GM21786 (cell line): ENCODE data around the gene SRM.
"Not testable (repeated sequence)": the region's sequence is repeated elsewhere in the genome, so short reads cannot be mapped to it uniquely, and the experiment has no call there.

Experiments
- ATAC-seq: cut with Tn5 transposase; IDR thresholded peaks from one replicate; pipeline ENCODE4 v1.9.1; 2021; ENCODE audit not compliant: unreplicated experiment

The SRM gene

DNA sequence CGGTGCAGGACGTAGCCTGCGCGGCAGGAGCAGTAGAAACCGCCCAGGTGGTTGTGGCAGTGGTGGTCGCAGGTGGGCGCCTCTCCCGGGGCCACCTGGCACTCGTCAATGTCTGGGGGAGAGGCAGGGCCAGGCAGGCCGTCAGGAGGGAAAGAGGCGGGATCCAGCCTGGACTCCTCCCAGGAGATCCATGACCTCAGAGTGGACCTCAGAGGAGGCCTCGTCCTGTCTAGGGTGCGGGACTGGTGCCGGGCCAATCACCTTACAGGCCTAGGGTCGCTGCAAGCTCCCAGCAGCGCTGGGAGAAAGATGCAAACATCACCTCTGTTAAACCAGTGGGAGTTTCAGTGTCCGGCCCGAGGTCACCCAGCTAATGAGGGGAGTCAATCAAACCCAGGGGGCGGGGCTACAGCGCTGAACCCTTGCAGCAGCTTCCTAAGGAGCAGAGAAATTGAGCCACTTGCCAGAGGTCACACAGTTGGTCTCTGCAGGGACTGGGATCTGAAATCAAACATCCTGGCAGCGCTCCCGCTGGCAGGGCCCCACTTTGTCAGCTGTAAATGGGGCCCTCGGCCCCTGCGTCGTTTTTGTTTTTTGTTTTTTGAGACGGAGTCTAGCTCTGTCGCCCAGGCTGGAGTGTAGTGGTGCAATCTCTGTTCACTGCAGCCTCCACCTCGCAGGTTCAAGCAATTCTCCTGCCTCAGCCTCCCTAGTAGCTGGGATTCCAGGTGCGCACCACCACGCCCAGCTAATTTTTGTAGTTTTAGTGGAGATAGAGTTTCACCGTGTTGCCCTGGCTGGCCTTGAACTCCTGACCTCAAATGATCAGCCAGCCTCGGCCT lies 14.2 kb downstream of the SRM start:
- no peak for ATAC-seq

DNA sequence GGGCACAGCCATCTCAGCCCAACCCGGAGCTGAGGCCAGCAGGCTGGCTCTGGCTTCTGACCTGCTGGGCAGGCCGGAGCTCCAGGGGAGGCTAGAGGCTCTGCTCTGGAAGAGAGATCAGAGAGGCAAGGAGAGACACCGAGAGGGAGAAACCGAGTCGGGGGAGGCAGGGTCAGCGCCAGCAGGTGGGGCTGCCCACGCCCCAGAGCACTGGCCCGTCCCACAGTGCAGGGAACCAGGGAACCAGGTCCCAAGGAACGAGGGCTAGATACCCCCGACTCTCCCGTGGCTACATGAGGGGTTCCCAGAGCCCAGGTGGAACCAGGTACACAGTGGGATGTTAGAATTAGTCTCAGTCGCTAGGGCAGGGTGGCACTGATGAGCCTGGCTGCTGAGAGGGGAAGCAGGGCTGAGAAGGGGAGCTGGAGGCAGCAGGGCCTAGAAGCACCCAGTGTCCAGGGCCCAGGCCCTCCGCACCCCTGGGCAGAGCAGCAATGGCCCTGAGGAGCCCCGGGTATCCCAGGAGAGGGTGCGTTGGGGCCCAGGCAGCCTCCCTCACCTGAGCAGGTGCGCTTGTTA lies 14.9 kb downstream of the SRM start:
- ATAC-seq: no peak

DNA sequence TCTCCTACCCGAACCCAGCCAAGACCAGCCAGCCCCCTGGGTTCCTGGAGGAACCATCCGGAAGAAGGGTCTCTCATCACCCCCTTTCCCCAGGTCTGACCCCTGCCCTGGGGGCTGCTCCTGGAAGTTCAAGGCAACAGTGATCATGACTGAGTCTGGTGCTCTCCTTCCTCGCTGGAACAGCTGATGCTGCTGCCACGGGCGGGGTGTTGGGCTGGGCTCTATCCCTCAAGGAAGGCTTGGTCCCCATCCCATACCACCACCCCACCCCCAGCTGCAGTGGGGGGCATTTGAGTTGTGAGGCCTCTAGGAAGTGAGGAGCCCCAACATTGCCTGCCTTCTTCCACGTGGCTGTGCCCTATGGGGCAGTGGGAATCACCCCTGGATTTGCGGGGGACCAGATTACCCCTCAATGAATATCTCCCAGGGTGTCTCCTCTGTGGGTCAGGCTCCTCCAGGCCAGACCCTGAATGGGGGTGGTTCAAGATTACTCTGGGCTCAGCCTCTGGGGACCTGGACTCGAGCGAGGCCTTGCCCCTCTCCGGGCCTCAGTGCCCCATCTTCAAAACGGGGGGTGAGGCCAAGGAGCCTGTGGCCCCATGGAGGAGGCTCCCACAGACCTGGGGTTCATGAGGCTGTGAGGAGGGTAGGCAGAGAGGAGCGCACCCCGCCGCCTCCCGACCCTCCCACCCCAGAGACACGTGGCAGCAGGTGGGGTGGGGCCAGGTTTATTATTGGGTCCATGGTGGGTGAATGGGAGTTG lies 15.6 kb downstream of the SRM start:
- no peak for ATAC-seq

GRCh38 chr1:11042995-11043874 lies 16.6 kb downstream of the SRM start:
- no peak for ATAC-seq

DNA sequence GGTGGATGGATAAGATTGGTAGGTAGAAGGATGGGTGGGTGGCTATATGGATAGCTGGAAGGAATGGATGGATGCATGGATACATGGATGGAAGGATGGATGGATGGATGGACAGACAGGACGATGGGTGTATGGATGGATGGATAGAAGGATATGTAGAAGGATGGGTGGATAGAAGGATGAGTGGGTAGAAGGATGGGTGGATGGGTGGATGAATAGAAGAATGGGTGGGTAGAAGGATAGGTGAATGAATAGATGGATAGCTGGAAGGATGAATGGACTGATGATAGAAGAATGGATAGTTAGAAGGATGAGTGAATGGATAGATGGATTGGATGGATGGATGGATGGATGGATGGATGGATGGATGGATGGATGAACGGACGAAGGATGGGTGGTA lies 17.8 kb downstream of the SRM start:
- ATAC-seq: no peak

DNA sequence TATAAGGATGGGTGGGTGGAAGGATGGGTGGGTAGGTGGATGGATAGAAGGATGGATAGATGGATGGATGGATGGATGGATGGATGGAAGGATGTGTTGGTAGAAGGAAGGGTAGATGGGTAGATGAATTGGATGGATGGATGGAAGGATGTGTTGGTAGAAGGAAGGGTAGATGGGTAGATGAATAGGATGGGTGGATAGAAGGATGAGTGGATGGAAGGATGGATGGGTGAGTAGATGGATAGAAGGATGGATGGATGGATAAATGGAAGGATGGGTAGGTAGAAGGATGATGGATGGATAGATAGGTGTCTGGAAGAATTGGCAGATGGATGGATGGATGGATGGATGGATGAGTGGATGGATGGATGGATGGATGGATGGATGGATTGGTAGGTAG lies 18.8 kb downstream of the SRM start:
- no peak for ATAC-seq

DNA sequence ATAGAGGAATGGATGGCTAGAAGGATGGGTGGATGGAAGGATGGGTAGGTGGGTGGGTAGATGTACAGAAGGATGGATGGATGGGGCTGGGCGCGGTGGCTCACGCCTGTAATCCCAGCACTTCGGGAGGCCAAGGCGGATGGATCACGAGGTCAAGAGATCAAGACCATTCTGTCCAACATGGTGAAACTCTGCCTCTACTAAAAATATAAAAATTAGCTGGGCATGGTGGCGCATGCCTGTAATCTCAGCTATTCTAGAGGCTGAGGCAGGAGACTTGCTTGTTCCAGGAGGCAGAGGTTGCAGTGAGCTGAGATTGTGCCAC lies 19.8 kb downstream of the SRM start:
- ATAC-seq: not testable (repeated sequence)

- ATAC-seq: no peak
Observed at GRCh38 chr1:11039351-11040104, 20.3 kb downstream of the SRM start.

GRCh38 chr1:11037740-11038182 lies 22.1 kb downstream of the SRM start:
- ATAC-seq: peak; percentile 56

DNA sequence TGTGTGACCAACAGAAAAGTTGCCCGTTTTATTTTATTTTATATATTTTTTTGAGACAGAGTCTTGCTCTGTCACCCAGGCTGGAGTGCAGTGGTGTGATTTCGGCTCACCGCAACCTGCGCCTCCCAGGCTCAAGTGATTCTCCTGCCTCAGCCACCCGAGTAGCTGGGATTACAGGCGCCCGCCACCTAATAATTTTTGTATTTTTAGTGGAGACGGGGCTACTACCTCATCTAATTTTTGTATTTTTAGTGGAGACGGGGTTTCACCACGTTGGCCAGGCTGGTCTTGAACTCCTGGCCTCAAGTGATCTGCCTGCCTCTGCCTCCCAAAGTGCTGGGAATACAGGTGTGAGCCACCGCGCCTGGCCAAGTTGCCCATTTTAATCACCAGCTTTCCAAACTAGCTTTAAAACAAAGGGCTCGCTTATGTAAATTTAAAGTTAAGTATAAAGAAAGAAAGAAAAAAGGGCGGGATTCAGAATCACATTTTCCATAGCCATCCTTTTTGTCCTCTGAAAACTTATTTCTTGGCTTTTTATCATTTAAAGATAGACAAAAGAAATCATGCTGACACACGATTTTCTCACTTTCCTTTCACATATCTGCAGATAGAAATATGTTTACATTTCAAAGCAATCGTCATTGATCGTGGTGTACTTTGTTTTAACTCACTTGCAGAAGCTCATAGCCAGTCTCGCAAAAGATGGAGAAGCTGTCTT lies 22.6 kb downstream of the SRM start:
- ATAC-seq: not testable (repeated sequence)

DNA sequence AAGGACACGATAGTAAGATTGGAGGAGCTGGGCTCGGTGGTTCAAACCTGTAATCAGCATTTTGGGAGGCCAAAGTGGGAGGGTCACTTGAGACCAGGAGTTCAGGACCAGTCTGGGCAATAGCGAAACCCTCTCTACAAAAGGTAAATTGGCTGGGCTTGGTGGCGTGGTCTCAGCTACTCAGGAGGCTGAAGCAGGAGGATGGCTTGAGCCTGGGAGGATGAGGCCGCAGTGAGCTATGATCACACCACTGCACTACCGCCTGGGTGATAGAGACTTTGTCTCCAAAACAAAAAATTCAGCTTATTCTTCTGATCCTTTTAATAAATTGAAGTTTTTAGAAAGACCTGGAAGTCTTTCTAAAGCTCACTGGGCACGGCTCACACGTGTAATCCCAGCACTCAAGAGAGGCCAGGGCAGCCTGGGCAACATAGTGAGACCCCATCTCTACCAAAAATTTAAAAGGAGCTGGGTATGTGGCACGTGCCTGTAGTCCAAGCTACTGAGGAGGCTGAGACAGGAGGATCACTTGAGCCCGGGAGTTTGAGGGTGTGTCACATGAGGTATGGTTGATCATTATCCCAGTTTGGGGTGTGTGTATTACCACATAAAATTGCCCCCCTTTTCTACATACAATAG lies 28.1 kb downstream of the SRM start:
- no peak for ATAC-seq

GRCh38 chr1:11030865-11031264 lies 29.0 kb downstream of the SRM start:
- no peak for ATAC-seq

DNA sequence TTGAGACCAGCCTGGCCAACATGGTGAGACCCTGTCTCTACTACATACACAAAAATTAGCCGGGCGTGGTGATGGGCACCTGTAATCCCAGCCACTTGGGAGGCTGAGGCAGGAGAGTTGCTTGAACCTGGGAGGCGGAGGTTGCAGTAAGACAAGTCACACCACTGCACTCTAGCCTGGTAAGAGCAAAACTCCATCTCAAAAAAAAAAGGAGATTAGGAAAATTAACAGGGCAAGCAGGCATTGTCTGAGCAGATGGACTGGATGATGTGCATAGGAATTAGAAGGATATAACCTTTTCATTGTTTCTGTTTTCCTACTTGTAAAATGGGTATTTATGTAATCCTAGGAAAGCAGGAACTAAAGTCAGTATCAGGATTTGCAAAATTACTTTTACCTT lies 31.8 kb downstream of the SRM start:
- no peak for ATAC-seq

DNA sequence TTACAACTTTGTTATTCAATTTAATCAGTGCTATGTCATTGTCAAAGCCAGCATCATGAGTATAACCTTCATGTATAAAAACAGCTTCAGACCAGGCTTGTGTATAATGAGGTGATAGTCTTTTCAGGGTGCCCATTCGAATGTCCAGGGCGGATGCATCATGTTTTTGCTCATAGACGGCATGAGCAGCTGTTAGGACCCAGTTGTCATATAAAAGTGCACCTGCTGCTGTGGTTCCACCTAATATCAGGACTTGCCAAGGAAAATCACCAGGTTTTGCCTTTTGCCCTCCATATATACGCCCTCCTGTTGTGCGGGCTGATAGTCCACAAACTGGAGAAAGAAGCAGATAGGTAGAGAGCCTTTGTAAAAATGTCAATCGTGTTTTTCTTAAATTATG lies 32.5 kb downstream of the SRM start:
- no peak for ATAC-seq

DNA sequence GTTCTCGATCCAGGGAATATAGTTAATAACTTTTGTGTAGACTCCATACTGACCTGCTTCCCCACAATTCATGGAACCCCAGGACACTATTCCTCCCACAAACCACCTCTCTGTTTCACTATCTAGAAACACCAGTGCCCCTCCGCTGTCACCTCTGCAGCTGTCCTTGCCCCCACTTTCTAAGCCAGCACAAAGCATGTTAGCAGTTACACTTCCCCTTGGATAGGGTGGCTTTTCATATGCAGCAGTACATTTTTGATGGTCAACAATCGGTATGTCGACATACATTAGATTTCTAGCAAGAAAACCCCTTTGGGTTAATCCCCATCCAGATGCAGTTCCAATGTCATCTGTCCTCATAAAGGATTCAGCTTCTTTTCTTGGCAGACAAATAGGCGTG lies 32.9 kb downstream of the SRM start:
- ATAC-seq: no peak

GRCh38 chr1:11026052-11026451 lies 33.8 kb downstream of the SRM start:
- ATAC-seq: no peak

DNA sequence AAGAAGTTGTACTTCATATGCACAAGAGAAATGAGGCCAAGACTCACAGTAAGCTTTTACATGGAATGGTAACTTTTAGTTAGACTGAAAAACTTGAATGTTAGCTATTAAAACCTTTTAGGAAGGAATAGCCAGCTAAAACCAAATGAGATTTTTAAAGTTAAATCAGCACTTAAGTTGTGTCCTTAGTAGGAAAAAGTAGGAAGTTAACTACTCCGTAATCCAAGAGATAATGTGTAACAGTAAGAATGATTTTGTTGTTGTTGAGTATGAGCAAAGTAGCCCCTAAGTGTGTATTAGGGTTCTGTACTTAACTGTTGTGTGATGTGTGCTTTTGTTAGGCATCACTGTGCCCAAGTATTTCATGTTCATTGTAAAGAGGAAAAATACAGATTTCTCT lies 34.2 kb downstream of the SRM start:
- ATAC-seq: no peak

DNA sequence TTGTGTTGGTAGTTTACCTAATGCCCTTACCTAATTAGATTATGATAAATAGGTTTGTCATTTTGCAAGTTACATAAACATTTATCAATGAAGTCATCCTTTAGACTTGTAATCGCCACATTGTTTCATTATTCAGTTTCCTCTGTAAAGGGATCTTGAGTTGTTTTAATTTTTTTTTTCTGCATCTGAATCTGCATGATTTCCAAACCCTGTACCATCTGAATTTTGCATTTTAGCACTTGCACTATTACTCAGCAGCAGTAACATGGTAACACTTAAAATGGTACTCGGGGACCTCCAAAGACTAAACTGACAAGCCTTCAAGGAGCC lies 35.0 kb downstream of the SRM start:
- no peak for ATAC-seq

- ATAC-seq: no peak
Observed at GRCh38 chr1:11024154-11024873, 35.5 kb downstream of the SRM start.
